ENCODE measurements around the gene GALNT18.

The GALNT18 gene

GRCh38 chr11:11335043-11335442 lies 286.8 kb downstream of the GALNT18 start:
- DNase-seq, result no peak

- DNase-seq, result no peak
Observed at GRCh38 chr11:11334607-11335006, 287.2 kb downstream of the GALNT18 start.

- DNase-seq, result no peak
Observed at GRCh38 chr11:11332141-11332710, 289.6 kb downstream of the GALNT18 start.

GRCh38 chr11:11329062-11329806 lies 292.6 kb downstream of the GALNT18 start:
- no peak for DNase-seq

- no peak for DNase-seq
Observed at GRCh38 chr11:11324090-11324489, 297.7 kb downstream of the GALNT18 start.

- DNase-seq, result no peak
Observed at GRCh38 chr11:11322101-11322500, 299.7 kb downstream of the GALNT18 start.

- no peak for DNase-seq
Observed at GRCh38 chr11:11320825-11321224, 301.0 kb downstream of the GALNT18 start.

- DNase-seq, result no peak
Observed at GRCh38 chr11:11318961-11319360, 302.8 kb downstream of the GALNT18 start.

- no peak for DNase-seq
Observed at GRCh38 chr11:11318461-11318860, 303.3 kb downstream of the GALNT18 start.

- DNase-seq, result no peak
Observed at GRCh38 chr11:11316651-11317230, 305.1 kb downstream of the GALNT18 start.

GRCh38 chr11:11313902-11314692 lies 307.7 kb downstream of the GALNT18 start:
- no peak for DNase-seq

- no peak for DNase-seq
Observed at GRCh38 chr11:11313426-11313825, 308.4 kb downstream of the GALNT18 start.

GRCh38 chr11:11312738-11313137 lies 309.1 kb downstream of the GALNT18 start:
- DNase-seq, result no peak

GRCh38 chr11:11311169-11311568 lies 310.6 kb downstream of the GALNT18 start:
- DNase-seq, result no peak

- DNase-seq, result no peak
Observed at GRCh38 chr11:11309906-11310305, 311.9 kb downstream of the GALNT18 start.

- DNase-seq, result no peak
Observed at GRCh38 chr11:11308249-11308648, 313.6 kb downstream of the GALNT18 start.

- no peak for DNase-seq
Observed at GRCh38 chr11:11306855-11307254, 314.9 kb downstream of the GALNT18 start.

- DNase-seq, result no peak
Observed at GRCh38 chr11:11304550-11304949, 317.3 kb downstream of the GALNT18 start.

GRCh38 chr11:11302565-11302964 lies 319.2 kb downstream of the GALNT18 start:
- no peak for DNase-seq

GRCh38 chr11:11301212-11301611 lies 320.6 kb downstream of the GALNT18 start:
- DNase-seq, result no peak

- no peak for DNase-seq
Observed at GRCh38 chr11:11297578-11297977, 324.2 kb downstream of the GALNT18 start.

GRCh38 chr11:11296434-11296833 lies 325.4 kb downstream of the GALNT18 start:
- DNase-seq, result no peak

- no peak for DNase-seq
Observed at GRCh38 chr11:11294551-11294855, 327.3 kb downstream of the GALNT18 start.
